Stimulated activated CD4-positive, alpha-beta T cell treated with anti-CD3 and anti-CD28 coated beads, Interleukin-1b, Interleukin-23, amount 100 ng/mL, for 48 hours (primary cell): Measurements from ENCODE around the gene ARHGAP44.

Experiments
- DNase-seq: peaks from one replicate; pipeline ENCODE4 v3.0.0-alpha.2; 2020

ARHGAP44 gene

GRCh38 chr17:13030056-13030455 is 240.8 kb downstream of the ARHGAP44 start:
- DNase-seq: no peak

- DNase-seq: peak; percentile 16
Measured at GRCh38 chr17:13030459-13031300, 241.4 kb downstream of the ARHGAP44 start.

GRCh38 chr17:13031718-13032350 is 242.5 kb downstream of the ARHGAP44 start:
- DNase-seq: peak; percentile 40

GRCh38 chr17:13035420-13035819 is 246.1 kb downstream of the ARHGAP44 start:
- no peak for DNase-seq

- no peak for DNase-seq
Measured at GRCh38 chr17:13036751-13037150, 247.5 kb downstream of the ARHGAP44 start.

- DNase-seq: no peak
Measured at GRCh38 chr17:13038931-13039665, 249.8 kb downstream of the ARHGAP44 start.
